Right renal pelvis (tissue), 4 donors: ENCODE results near the gene ACIN1. TPM values are rescaled to one million over a fixed set of nuclear protein-coding genes. Genes with fewer than 3 reads are reported as not detected.
"Not testable (repeated sequence)": the region's sequence is repeated elsewhere in the genome, so short reads cannot be mapped to it uniquely, and the experiment has no call there.

ENCODE experiments used
- DNase-seq, 4 donors: peaks; one replicate each; pipeline ENCODE4 v3.0.0-alpha.2; 2013; ENCODE audit warnings: low read depth in 4 of 4, low spot score in 3 of 4, missing footprints in 1 of 4
- polyA plus RNA-seq, 4 donors: library from polyadenylated mRNA; unstranded; fragments of 120-200 nt; gene quantifications; one replicate each; pipeline ENCODE4 v1.2.1, GENCODE V29; 2013; ENCODE audit not compliant: insufficient read length in 4 of 4

The ACIN1 gene
- polyA plus RNA-seq, 4 donors = 218 to 267 (median 225) TPM

GRCh38 chr14:23107620-23108019 lies 12.7 kb upstream of the ACIN1 start:
- not testable (repeated sequence) for DNase-seq

GRCh38 chr14:23106747-23107045 lies 11.8 kb upstream of the ACIN1 start:
- DNase-seq = no peak

- no peak for DNase-seq
These were observed 10.4 kb upstream of the ACIN1 start for GRCh38 chr14:23105348-23105824.

GRCh38 chr14:23104591-23105347 lies 9.8 kb upstream of the ACIN1 start, which contains the start of gene CIROP:
Gene CIROP, minus strand, starts transcription at chr14:23104989. Its CDS starts 69 bp downstream, at chr14:23104920.
- no peak for DNase-seq

- no peak for DNase-seq
These were observed 9.2 kb upstream of the ACIN1 start for GRCh38 chr14:23104070-23104590.

GRCh38 chr14:23103581-23103980 lies 8.6 kb upstream of the ACIN1 start:
- DNase-seq = no peak

GRCh38 chr14:23102801-23103200 lies 7.9 kb upstream of the ACIN1 start:
- DNase-seq = no peak

GRCh38 chr14:23101986-23102625 lies 7.2 kb upstream of the ACIN1 start:
- no peak for DNase-seq

GRCh38 chr14:23101213-23101970 lies 6.5 kb upstream of the ACIN1 start:
- no peak for DNase-seq

- no peak for DNase-seq
These were observed 4.4 kb upstream of the ACIN1 start for GRCh38 chr14:23099212-23099861.

GRCh38 chr14:23097786-23098185 lies 2.9 kb upstream of the ACIN1 start:
- no peak for DNase-seq

- DNase-seq = peak; percentile 99 to 100 (median 100)
These were observed 516 bp upstream of the ACIN1 start, which contains the start of gene C14orf119 for GRCh38 chr14:23095196-23096108. Gene C14orf119, plus strand, starts transcription at chr14:23095505. Its CDS starts 2,154 bp downstream, at chr14:23097659.

- no peak for DNase-seq
These were observed 808 bp downstream of the ACIN1 start for GRCh38 chr14:23093991-23094665.

- DNase-seq = no peak
These were observed 1.4 kb downstream of the ACIN1 start for GRCh38 chr14:23093526-23093925.

- DNase-seq = no peak
These were observed 1.8 kb downstream of the ACIN1 start for GRCh38 chr14:23093104-23093503.

GRCh38 chr14:23091294-23092225 lies 3.4 kb downstream of the ACIN1 start:
- no peak for DNase-seq

- no peak for DNase-seq
These were observed 4.7 kb downstream of the ACIN1 start for GRCh38 chr14:23090254-23090636.
